GM18858 (cell line): Measurements from ENCODE around the gene HTRA3.

ENCODE experiments used
- ATAC-seq: cut with Tn5 transposase; IDR thresholded peaks from one replicate; pipeline ENCODE4 v1.9.1; 2021; ENCODE audit not compliant: unreplicated experiment

Gene HTRA3

DNA sequence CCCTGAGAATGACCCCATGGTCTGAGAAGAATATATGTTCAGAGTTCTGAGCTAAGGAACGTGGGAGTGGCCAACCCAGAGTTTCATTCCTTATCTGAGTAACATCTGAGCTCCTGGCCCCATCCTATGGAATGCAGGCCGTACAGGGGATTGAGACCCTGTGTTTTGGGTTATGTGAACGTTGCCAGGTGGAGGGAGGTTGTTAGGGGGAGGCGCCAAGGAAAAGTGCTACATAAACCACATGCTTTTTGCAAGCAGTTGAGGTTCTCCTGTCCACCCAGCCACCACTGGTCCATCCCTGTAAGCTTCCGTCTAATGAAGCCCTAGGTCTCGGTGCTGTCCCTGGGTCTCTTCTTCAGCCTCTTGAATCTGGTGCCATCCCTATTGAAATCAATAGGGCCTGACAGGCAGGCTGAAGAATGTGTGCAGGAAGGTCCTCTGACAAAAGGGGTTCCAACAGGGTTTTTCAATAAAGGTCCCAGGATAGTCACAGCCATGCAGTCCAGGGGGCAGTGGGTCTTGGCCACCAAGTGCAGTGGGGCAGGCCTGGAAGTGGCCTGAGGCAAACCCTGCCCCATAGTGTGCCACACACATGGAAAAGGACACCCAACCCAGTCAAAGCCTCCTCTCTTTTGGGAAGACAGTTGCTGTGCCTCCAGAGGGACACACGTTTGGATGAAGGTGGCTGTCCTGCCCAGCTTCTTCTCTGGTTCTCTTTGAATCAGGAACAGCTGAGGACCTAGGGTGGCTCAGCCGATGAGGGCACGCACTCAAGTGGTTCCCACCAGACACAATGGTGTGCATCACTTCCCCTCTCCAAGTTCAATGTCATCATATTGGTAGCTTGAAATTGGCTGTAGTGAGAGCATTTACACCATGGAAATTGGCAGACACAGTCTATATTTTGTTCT is 53.5 kb downstream of the HTRA3 start:
- no peak for ATAC-seq

DNA sequence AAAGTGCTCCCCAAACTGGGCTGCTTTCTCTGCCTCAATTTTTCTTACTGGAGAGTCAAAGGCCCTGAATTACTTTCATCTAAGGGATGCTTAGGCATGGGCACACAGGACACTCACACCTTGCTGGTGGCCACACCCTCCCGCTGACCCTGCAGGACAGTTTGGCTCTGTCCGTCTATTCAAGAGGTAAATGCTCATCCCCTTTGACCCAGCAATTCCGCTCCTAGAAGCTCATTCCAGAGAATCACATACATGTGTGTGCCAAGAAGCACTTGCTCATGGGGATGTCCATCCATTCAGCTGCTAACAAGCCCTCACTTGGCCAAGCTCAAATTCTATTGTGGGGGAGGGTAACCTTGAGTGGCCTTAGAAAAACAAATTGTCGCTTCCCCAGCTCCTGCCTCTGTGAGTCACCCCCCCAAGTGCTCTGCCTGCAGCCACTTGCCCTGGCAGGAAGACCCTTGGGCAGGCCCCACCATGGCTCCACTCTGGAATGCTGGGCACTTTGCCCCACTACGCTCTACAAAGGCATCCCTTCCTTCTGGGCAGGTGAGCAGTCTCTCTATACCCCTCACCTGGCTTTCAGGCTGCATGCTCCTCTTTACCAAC is 54.5 kb downstream of the HTRA3 start:
- ATAC-seq, result no peak

GRCh38 chr4:8324640-8325239 is 55.2 kb downstream of the HTRA3 start:
- ATAC-seq, result no peak

DNA sequence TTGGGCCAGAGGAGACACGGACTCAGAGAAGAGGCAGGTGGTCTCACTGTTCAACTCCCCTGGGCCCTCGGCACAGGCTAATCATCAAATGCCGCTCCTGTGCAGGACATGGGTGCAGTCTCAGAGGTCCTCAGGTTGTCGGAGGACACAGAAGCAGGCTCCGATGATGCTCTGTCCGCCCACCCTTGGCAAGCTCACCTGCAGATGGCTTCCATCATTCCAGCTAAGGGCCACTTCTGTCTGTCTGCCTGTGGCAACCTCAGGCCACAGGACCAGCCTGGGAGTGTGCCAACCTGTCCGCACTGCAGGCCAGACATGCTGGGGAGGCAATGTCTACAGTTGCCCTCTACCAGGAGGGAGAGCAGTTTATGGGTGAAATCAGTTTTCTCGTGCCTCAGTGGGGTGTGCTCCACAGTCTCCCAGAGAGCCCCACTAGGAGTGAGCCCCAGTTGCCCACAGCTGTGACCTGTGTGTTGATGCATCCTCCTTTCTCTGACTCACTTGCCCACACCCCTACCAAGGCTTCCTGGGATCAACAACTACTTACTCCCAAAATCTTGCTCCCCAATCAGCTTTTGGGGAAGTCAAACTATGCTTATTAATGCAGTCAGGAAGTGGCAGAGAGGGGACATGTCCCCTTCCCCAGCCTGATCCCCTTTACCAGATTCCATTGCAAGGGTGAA is 55.9 kb downstream of the HTRA3 start:
- no peak for ATAC-seq

DNA sequence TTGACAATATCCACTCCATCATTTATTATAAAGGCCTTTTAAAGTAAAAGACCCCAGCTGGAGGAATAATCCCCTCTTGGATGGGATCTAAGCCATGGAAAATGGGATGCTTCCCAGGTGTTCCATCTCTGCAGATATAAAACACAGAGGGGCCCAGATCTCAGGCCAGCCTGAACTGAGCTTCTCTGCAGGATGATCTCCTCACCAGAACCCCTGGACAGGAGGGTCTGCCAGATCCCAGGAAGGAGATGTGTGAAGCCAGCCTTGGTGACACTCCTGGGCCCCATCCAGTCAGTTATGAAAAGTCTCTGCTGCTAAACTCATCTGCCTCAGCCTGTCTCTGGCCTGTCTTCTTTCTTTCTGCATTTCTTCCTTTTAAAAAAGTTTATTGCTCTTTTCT is 56.7 kb downstream of the HTRA3 start:
- ATAC-seq, result no peak

GRCh38 chr4:8328456-8328855 is 58.9 kb downstream of the HTRA3 start:
- ATAC-seq, result no peak

GRCh38 chr4:8328866-8329559 is 59.5 kb downstream of the HTRA3 start:
- ATAC-seq, result no peak

- no peak for ATAC-seq
Observed at GRCh38 chr4:8329560-8329858, 60.0 kb downstream of the HTRA3 start.

DNA sequence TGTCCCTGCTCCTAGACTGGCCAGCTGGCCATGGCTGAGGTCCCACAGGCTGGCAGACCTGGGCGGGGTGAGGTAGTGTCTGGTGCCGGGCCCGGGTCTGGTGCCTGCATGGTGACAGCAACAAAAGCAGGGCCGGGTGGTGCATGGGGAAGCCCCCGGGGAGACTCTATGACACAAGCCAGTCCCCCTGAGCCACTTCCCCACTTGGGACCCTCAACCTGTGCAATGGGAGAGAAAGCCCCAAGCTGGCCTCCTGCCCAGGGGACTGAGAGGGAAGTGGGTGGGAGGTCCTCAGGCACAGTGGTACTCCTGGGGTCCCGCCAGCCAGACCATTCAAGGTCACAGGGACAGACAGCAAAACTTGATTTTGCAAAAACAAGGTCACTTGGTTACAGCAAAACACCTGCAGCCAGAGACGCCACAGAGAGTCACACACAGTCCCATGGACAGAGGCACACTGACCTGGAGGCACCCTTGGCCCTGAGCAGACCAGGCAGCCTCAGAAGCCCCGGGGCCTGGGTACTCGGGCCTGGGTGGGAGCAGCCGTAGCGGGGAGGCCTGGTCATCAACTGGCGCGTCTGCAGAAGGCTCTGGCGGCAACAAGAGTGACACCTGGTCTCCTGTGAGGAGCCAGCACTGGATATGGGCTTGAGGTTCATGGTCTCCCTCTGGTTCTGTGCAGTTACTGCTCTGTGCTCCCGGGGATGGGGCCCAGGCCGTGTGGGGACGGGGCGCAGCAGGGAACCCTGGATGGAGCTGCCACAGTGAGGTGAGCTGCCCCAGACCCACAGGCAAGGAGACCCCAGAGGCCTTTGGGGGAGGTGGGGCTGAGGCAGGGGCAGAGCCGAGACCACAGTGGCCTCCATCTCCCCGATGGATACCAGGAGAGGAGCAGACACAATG is 60.6 kb downstream of the HTRA3 start:
- ATAC-seq, result no peak

DNA sequence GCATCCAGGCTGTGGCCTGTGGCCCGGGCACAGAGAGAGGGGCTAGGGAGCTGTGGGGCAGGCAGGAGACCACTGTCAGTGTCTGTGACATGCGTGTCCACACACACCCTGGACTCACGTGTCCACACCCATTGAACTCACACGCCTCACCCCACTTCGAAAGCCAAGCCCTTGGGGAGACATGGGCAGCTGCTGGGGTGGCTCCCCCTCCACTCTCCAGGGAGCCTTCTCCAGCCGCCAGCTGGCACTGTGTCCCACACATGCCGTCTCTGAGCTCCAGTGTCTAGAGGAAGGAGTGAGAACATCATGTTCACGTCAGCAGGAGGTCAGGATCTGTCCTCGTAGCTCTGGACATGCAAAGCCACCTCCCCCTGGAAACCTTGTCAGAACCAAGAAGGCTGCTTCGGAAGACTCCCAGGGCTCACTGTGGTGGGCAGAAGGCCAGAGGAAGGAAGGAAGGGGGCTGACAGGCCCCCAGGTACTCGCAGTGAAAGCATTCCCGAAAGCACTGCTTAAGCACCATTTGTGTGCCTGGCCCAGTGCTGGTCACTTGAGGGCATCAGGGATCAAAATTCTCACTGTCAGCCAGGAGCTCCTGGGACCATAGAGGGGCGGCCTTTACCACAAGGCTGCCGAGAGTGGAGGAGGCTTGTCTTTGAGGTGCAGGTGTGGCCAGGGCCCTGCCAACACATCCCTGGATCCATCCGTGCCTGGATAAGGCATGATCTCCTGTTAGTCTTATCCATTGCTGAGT is 61.4 kb downstream of the HTRA3 start:
- ATAC-seq, result no peak

GRCh38 chr4:8331575-8331955 is 62.0 kb downstream of the HTRA3 start:
- no peak for ATAC-seq

DNA sequence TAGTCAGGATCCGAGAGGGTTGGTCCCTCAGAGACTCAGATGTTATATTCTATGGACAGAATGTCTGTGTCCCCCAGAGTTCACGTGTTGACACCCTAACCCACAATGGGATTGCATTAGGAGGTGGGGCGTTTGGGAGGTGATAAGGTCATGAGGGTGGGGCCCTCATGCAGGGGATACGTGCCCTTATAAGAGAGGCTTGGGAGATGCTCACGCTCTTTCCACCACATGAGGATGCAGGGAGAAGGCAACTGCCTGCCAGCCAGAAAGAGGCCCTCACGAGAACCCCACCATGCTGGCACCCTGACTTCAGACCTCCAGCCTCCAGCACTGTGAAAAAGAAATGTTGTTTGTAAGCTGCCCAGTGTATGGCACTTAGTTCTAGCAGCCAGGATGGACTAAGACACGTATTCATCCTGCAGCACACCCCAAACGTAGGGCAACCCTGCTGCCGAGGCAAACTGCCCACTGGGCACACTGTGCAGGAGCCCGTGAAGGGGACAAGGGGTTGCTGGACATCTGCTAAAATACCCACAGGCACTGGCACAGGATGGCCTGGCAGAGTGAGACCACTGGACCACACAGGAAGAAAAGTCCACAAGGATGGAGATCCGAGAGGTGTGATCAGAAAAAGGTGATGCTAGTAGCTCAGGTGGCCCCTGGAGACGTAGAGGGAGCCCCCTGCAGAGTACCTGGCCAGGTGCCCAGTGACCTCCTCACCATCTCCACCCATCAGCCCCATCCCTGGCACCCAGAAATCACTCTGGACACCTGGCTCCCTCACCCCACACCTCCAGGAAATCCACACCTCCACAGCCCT is 62.7 kb downstream of the HTRA3 start:
- ATAC-seq, result no peak

GRCh38 chr4:8332891-8333331 is 63.4 kb downstream of the HTRA3 start:
- no peak for ATAC-seq

GRCh38 chr4:8333726-8334460 is 64.3 kb downstream of the HTRA3 start:
- no peak for ATAC-seq

- ATAC-seq, result no peak
Observed at GRCh38 chr4:8334786-8335460, 65.4 kb downstream of the HTRA3 start.

DNA sequence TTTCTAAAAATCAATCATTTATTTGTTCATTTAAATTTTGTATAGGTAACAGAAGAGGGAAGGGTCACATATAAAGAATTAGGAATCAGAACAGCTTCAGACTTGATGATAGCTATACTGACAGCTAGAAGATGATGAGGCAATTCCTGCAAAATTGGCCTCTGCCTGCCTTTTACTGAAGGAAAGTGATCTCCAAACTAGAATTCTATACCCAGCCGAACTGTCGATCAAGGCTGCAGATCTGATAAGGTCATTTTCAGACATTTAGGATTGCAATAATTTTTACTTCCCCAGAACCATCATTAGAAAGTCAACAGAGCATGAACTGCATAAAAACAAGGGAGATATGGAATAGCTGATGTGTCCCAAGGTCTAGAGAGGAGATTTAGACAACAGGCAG is 66.3 kb downstream of the HTRA3 start:
- no peak for ATAC-seq

DNA sequence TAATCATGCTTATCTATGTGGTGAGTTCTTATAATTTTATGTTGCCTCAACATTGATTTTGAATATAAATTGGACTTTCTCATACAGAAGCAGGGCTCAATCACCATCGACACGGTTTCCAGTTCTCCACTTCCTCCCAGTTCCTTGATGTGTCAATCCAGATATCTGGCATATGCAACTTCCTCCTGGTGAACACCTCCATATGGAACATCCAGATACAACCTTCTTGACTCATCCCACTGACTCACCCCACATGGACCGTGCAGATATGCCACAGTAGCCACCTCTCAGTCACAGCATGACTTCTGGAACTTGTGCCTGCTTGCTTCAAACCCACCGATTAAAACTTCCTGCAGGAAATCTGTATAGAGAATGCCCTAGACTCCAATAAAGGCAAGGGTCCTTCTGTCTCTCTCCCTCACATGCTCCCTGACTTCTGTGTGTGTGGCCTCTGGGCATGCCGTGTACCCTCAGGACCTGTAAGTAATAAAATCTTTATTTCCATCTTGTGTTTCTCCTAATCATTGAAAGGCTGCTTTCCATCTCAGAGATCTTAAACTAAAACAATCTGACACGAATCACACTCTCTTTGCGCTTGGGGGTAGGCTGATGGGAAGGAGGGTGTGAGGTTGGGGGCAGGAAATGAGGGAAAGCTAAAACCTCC is 67.0 kb downstream of the HTRA3 start:
- ATAC-seq, result no peak
